Stimulated activated CD8-positive, alpha-beta memory T cell treated with anti-CD3 and anti-CD28 coated beads, Interleukin-4, amount 100 ng/mL, for 1 hour (primary cell): ENCODE data around the gene FRMD1.

Experiments
- DNase-seq, 2 donors: peaks; one replicate each; pipeline ENCODE4 v3.0.0-alpha.2; 2020; ENCODE audit warnings: low read depth in 2 of 2, low spot score in 1 of 2

Gene FRMD1

GRCh38 chr6:168078943-168079405, at the start of gene FRMD1:
Gene FRMD1, minus strand, starts transcription at chr6:168079212. Its CDS starts 118 bp downstream, at chr6:168079094.
- no peak for DNase-seq

GRCh38 chr6:168128006-168128630, 49.1 kb upstream of the FRMD1 start:
- DNase-seq, result no peak

- DNase-seq, result no peak
These were observed 48.4 kb upstream of the FRMD1 start for GRCh38 chr6:168127384-168127868.

GRCh38 chr6:168126566-168127383, 47.8 kb upstream of the FRMD1 start:
- DNase-seq, result no peak

GRCh38 chr6:168125429-168126001, 46.5 kb upstream of the FRMD1 start:
- DNase-seq, result no peak

- no peak for DNase-seq
These were observed 45.9 kb upstream of the FRMD1 start for GRCh38 chr6:168124921-168125320.

GRCh38 chr6:168124158-168124557, 45.1 kb upstream of the FRMD1 start:
- no peak for DNase-seq

GRCh38 chr6:168123165-168123911, 44.3 kb upstream of the FRMD1 start:
- DNase-seq, result no peak

GRCh38 chr6:168122521-168122920, 43.5 kb upstream of the FRMD1 start:
- no peak for DNase-seq

- DNase-seq, result no peak
These were observed 43.0 kb upstream of the FRMD1 start for GRCh38 chr6:168122011-168122410.

- DNase-seq, result no peak
These were observed 42.3 kb upstream of the FRMD1 start for GRCh38 chr6:168121303-168121665.

GRCh38 chr6:168120390-168121302, 41.6 kb upstream of the FRMD1 start:
- no peak for DNase-seq

GRCh38 chr6:168119539-168119938, 40.5 kb upstream of the FRMD1 start:
- no peak for DNase-seq

- no peak for DNase-seq
These were observed 39.9 kb upstream of the FRMD1 start for GRCh38 chr6:168118935-168119334.

GRCh38 chr6:168117942-168118341, 38.9 kb upstream of the FRMD1 start:
- DNase-seq, result no peak

GRCh38 chr6:168116975-168117899, 38.2 kb upstream of the FRMD1 start:
- no peak for DNase-seq

GRCh38 chr6:168116438-168116974, 37.5 kb upstream of the FRMD1 start:
- no peak for DNase-seq

- DNase-seq, result no peak
These were observed 36.9 kb upstream of the FRMD1 start for GRCh38 chr6:168115748-168116437.
